SU-DHL-6 (cell line): ENCODE results near the gene TMEM74B.

Experiments
- EZH2phosphoT487 ChIP-seq: fragments of 200-600 bp; sonication (generic), shearing (Covaris generic); conservative IDR thresholded peaks from 2 replicates; pipeline ENCODE4 v1.6.1; 2018; ENCODE audit warnings: mild to moderate bottlenecking, antibody characterized with exemption, low read length, moderate library complexity, mixed read lengths
- TF ChIP-seq, protein P1 (sequence below): fragments of 200-600 bp; sonication (generic); IDR thresholded peaks from one replicate; pipeline ENCODE4 v1.5.1; 2017; ENCODE audit warnings: antibody characterized with exemption, mild to moderate bottlenecking, low read length, moderate library complexity; ENCODE audit not compliant: insufficient read depth, poor library complexity, severe bottlenecking

DNA sequence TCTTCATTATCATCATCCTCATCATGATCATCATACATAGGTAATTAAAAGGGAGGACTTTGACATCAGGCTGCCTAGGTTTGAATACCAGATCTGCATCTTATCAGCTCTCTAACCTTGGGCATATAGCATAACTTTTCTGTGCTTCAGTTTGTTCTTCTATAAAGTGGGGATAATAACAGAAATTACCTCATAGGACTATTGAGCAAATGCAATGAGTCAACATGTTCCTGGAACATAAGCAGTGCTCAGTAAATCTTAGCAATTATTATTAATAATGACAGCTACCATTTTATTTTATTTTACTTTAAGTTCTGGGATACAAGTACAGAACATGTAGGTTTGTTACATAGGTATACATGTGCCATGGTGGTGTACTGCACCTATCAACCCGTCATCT lies 25.7 kb upstream of the TMEM74B start:
- TF ChIP-seq, protein P1, sequence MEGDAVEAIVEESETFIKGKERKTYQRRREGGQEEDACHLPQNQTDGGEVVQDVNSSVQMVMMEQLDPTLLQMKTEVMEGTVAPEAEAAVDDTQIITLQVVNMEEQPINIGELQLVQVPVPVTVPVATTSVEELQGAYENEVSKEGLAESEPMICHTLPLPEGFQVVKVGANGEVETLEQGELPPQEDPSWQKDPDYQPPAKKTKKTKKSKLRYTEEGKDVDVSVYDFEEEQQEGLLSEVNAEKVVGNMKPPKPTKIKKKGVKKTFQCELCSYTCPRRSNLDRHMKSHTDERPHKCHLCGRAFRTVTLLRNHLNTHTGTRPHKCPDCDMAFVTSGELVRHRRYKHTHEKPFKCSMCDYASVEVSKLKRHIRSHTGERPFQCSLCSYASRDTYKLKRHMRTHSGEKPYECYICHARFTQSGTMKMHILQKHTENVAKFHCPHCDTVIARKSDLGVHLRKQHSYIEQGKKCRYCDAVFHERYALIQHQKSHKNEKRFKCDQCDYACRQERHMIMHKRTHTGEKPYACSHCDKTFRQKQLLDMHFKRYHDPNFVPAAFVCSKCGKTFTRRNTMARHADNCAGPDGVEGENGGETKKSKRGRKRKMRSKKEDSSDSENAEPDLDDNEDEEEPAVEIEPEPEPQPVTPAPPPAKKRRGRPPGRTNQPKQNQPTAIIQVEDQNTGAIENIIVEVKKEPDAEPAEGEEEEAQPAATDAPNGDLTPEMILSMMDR, result no peak
- TF ChIP-seq EZH2phosphoT487, result no peak
